ENCODE data around the gene IPO11. TPM values are rescaled to one million over a fixed set of nuclear protein-coding genes. Genes with fewer than 3 reads are reported as not detected.
"Not testable (repeated sequence)": the region's sequence is repeated elsewhere in the genome, so short reads cannot be mapped to it uniquely, and the experiment has no call there.

The IPO11 gene
- total RNA-seq, 1 donor from 2014 or later: 22.4 TPM

DNA sequence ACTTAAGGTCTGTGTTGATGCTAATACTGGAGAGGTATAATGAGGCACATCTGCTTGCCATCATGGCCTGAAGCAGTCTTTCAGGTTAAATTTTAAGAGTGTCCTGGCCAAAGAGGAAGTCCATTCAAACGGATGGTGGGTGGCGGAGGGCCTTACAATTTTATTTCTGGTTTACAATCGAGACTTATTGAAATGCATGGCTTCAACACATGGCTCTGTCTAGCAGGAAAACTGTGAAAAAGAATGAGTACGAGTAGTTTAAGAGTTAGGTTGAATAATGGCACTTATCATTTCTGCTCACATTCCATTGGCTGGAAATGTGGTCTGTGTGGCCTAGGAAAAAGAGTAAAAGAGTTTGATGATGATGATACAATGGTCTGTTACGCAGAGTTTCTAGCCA lies 208.2 kb downstream of the IPO11 start:
- Histone ChIP-seq H3K27me3 (ENCODE audit: control insufficient read depth, insufficient read depth, low read length) (no peaks in the 10 kb centered on the region), H3K36me3 (ENCODE audit: control insufficient read depth, insufficient read depth, low read length) (no peaks in the 10 kb centered on the region), H3K4me3 (ENCODE audit: low read depth, low read length) (no peak overlapping the region)
- DNase-seq (ENCODE audit: low read depth) (no peak), FAIRE-seq (no peak)
- TF ChIP-seq, protein P1, sequence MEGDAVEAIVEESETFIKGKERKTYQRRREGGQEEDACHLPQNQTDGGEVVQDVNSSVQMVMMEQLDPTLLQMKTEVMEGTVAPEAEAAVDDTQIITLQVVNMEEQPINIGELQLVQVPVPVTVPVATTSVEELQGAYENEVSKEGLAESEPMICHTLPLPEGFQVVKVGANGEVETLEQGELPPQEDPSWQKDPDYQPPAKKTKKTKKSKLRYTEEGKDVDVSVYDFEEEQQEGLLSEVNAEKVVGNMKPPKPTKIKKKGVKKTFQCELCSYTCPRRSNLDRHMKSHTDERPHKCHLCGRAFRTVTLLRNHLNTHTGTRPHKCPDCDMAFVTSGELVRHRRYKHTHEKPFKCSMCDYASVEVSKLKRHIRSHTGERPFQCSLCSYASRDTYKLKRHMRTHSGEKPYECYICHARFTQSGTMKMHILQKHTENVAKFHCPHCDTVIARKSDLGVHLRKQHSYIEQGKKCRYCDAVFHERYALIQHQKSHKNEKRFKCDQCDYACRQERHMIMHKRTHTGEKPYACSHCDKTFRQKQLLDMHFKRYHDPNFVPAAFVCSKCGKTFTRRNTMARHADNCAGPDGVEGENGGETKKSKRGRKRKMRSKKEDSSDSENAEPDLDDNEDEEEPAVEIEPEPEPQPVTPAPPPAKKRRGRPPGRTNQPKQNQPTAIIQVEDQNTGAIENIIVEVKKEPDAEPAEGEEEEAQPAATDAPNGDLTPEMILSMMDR (IDR thresholded peaks at IDR 0.05; ENCODE audit: insufficient read depth, low read length, severe bottlenecking): no peak

DNA sequence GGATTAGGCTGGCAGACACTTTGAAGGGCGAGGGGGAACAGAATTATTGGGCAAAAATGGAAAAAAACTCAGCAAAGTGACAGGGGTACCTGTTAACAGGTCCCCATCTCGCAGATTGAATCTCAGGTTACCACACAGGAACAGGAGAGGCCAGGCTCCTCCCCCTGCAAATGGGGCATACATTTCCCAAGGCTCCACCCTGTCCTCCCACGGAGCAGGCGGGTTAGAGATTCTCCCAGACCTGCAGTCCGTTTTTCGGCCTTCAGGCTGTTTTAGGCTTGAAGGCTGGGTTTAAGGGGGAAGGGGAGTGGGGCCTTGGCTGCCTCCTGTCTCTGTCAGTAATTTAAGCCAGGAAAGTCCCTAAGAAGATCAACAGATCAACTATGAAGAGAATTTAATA lies 208.7 kb downstream of the IPO11 start:
- no peaks in the 10 kb centered on the region for H3K36me3 ChIP-seq (ENCODE audit: control insufficient read depth, insufficient read depth, low read length)
- DNase-seq (ENCODE audit: low read depth) (no peak), FAIRE-seq (no peak)
- H3K4me3 ChIP-seq (ENCODE audit: low read depth, low read length): no peak overlapping the region
- TF ChIP-seq, protein P1 (IDR thresholded peaks at IDR 0.05; ENCODE audit: insufficient read depth, low read length, severe bottlenecking): no peak
- H3K27me3 ChIP-seq (ENCODE audit: control insufficient read depth, insufficient read depth, low read length): no peaks in the 10 kb centered on the region

DNA sequence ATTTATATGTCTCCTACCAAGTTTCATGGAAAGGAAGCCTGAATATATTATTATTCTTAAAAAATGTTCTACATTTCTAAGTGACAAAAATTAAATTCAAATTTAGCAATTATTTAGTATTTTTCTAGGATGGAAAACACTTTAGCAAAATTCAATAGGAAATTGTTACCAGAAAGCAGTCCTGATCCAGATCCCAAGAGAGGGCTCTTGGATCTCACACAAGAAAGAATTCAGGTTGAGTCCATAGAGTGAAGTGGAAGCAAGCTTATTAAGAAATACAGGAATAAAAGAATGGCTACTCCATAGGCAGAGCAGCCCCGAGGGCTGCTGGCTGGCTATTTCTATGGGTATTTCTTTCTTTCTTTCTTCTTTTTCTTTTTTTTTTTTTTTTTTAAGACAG lies 210.7 kb downstream of the IPO11 start:
- Histone ChIP-seq H3K27me3 (ENCODE audit: control insufficient read depth, insufficient read depth, low read length) (no peaks in the 10 kb centered on the region), H3K36me3 (ENCODE audit: control insufficient read depth, insufficient read depth, low read length) (no peaks in the 10 kb centered on the region), H3K4me3 (ENCODE audit: low read depth, low read length) (no peak overlapping the region)
- no peak for DNase-seq (ENCODE audit: low read depth)
- FAIRE-seq: no peak
- TF ChIP-seq, protein P1 (IDR thresholded peaks at IDR 0.05; ENCODE audit: insufficient read depth, low read length, severe bottlenecking): no peak

DNA sequence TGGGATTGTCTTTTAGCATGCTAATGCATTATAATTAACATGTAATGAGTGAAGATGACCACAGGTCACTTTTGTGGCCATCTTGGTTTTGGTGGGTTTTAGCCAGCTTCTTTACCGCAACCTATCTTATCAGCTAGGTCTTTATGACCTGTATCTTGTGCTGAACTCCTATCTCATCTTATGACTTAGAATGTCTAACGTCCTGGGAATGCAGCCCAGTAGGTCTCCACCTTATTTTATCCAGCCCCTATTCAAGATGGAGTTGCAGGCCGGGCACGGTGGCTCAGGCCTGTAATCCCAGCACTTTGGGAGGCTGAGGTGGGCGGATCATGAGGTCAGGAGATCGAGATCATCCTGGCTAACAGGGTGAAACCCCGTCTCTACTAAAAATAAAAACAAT lies 211.9 kb downstream of the IPO11 start:
- not testable (repeated sequence) for H3K27me3 ChIP-seq (ENCODE audit: control insufficient read depth, insufficient read depth, low read length); H3K36me3 ChIP-seq (ENCODE audit: control insufficient read depth, insufficient read depth, low read length); H3K4me3 ChIP-seq (ENCODE audit: low read depth, low read length); FAIRE-seq; DNase-seq (ENCODE audit: low read depth)

DNA sequence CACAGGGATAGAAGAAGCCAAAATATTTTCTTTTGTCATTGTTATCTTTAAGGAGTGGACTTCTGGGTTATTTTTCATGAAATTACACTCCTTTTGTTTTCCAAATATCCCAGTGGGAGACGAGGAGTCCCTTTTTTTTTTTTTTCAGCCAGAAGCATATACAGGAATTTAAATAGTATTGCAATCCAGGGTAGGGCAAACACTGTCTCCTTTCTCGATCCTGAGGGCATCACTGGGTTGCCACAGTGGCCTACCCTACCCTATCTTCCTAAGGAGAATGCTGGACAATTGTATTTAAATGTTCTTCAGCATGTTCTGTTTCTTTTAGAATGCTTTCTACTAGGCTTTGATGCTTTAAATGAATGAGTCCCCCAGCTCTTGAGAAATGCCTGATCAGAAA lies 214.0 kb downstream of the IPO11 start:
- H3K36me3 ChIP-seq (ENCODE audit: control insufficient read depth, insufficient read depth, low read length): no peaks in the 10 kb centered on the region
- TF ChIP-seq, protein P1 (IDR thresholded peaks at IDR 0.05; ENCODE audit: insufficient read depth, low read length, severe bottlenecking): no peak
- no peak overlapping the region for H3K4me3 ChIP-seq (ENCODE audit: low read depth, low read length)
- FAIRE-seq (no peak), DNase-seq (ENCODE audit: low read depth) (no peak)
- no peaks in the 10 kb centered on the region for H3K27me3 ChIP-seq (ENCODE audit: control insufficient read depth, insufficient read depth, low read length)

DNA sequence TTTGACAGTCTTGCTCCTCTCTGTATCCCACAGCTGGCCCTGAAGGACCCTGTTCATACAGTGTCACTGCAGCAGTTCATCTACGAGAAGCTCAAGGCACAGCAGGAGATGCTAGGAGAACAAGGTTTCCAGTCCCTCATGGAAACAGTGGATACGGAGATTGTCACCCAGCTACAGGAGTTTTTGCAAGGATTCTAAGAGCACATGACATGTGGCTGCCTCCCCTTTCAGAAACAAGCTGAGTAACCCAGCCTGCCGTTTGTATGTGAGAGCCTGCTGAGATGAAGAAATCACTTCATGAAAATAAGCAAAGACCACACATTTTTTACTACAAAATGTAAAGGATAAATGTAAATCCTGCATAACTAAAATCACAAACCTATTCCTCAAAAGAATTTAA lies 214.6 kb downstream of the IPO11 start:
- no peaks in the 10 kb centered on the region for H3K36me3 ChIP-seq (ENCODE audit: control insufficient read depth, insufficient read depth, low read length)
- FAIRE-seq: no peak

More for the DNA sequence above, 214.6 kb downstream of the IPO11 start:
- H3K4me3 ChIP-seq (ENCODE audit: low read depth, low read length): no peak overlapping the region
- TF ChIP-seq, protein P1 (IDR thresholded peaks at IDR 0.05; ENCODE audit: insufficient read depth, low read length, severe bottlenecking): no peak
- DNase-seq (ENCODE audit: low read depth): no peak
- no peaks in the 10 kb centered on the region for H3K27me3 ChIP-seq (ENCODE audit: control insufficient read depth, insufficient read depth, low read length)

All from bronchial epithelial cell (primary cell).